CD4-positive, alpha-beta T cell treated with Interleukin-17A for 4 hours (primary cell): ENCODE data around the gene KDM4B.

ENCODE experiments used
- DNase-seq: peaks from one replicate; pipeline ENCODE4 v3.0.0-alpha.2; 2020; ENCODE audit warnings: mixed read lengths

The KDM4B gene

DNA sequence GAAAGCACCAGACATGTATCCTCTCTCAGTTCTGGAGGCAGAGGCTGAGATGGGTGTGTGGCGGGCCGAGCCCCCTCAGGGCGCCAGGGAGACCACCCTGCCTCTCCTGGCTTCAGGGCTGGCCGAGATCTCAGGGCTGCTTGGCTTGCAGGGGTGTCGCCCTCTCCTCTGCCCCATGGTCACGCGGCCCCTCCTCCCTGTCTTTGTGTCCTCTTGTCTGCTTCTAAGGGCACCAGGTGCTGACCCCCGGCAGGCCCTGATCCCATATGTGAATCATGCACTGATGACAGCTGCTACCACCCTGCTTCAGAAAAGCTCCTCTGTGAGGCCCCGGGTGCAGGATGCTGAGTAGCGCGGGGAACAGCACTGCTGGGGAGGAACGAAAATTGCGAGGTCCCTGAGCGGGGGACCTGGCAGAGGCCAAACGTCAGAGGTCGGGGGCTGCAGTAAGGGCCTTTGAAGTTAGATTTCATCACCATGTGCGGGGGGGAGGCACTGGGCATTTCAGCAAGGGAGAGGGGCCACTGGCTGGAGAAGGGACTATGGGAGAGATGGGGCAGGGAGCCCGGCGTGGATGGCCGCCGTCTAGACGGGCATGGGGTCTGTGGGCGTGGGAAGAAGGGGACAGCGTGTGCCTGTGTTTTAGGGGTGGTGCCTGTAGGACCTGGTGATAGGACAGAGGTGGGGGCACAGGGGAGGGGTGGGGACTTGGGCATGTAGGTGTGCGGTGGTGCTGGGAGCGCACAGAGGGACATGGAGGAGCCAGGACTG is 125.2 kb downstream of the KDM4B start:
- DNase-seq, result no peak

- DNase-seq, result no peak
Observed at GRCh38 chr19:5094768-5095567, 126.1 kb downstream of the KDM4B start.

GRCh38 chr19:5095568-5095850 is 126.6 kb downstream of the KDM4B start:
- no peak for DNase-seq

DNA sequence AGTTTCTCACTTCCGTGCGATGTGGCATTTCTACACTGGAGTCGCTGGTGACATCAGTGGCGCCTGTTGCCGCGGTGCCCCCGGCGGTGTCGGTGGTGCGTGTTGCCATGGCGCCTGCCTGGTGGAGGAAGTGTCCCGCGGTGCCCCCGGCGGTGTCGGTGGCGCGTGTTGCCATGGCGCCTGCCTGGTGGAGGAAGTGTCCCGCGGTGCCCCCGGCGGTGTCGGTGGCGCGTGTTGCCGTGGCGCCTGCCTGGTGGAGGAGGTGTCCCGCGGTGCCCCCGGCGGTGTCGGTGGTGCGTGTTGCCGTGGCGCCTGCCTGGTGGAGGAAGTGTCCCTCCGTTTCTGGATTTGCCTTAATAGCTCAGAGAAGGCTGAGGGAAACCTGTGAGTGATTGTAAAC is 127.6 kb downstream of the KDM4B start:
- DNase-seq, result no peak

DNA sequence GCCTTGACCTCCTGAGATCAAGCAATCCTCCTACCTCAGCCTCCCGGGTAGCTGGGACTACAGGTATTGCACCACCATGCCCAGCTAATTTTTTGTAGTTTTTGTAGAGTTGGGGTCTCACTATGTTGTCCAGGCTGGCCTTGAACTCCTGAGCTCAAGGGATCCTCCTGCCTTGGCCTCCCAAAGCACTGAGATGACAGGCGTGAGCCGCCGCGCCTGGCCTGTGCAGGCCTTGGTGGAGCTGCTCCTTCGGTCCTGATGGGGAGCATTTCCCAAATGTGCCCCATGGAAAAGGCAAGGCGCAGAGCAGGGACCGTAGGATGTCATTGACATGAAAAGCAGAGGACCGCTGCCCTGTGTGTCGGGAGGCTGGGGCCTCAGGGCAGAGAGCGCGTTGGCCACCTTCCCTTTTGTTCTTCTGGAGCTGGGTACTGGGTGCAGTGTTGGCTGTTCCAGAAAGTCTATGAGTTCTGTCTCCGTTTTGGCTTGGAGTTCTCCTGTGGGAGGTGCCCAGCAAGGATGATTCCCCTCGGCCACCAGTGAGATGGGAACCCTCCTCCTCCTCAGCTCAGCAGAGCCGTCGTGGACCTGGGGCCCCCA is 128.5 kb downstream of the KDM4B start:
- DNase-seq, result no peak

DNA sequence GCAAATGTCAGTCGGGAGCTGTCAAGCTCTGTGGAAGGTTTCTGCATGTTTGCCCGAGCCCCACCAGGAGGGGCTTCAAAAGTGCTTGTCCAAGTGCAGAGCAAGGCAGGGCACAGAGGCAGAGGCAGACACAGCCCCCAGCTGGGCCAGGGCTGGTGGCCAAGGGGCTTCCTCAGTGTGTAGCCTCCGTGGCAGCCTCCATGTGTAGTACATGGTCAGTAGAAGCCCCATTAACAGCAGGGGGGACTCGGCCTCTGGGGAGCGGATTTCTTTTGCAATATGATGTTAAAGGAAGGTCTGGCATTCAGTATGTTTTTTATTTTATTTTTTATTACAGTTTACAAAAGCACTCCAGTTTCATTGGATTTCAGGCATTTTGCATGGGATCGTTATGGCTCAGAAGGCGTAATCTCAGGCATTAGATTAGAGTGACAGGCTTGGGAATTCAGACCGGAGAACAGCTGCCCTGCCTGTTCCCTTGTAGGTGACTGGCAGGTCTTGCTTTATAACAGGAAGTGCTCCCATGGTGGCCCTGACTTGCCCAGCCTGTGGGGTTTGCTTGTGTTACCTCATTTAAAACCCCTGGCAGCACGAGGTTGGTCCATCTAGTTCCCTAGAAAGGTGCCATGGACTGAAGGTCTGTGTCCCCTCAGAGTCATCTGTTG is 129.2 kb downstream of the KDM4B start:
- no peak for DNase-seq

DNA sequence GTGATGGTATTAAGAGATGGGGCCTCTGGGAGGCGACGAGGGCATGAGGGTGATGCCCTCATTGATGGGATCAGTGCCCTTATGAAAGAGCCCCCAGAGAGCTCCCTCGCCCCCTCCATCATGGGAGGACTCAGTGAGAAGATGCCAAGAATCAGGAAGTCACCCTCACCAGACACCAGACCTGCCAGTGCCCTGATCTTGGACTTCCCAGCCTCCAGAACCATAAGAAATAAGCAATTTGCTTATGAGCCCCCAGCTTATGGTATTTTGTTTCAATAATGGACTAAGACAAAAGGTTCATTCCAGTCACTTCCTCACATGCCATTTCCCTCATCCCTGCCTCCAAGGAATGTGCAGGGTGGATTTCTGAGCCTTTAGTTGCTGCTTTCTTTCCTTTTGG is 129.7 kb downstream of the KDM4B start:
- no peak for DNase-seq

DNA sequence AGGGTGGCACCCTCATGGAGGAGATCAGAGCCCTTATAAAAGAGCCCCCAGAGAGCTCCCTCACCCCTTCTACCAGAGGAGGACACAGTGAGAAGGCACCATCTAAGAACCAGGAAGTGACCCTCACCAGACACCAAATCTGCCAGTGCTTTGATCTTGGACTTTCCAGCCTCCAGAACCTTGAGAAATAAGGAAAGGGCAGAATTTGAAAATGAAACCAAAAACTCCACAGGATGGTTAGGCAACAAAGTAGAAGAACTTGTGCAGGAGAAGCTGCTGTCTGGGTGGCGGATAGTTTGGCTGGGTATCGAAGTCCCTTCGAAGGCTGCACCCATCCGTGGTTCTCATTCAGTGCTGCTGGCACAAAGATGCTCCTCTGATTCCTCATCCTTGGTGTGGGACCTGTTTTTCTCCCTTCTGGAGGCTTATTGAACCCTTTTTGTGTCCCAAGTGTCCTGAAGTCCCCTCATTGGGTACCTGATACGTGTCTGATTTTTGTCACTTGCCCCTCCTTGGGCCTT is 130.8 kb downstream of the KDM4B start:
- no peak for DNase-seq

DNA sequence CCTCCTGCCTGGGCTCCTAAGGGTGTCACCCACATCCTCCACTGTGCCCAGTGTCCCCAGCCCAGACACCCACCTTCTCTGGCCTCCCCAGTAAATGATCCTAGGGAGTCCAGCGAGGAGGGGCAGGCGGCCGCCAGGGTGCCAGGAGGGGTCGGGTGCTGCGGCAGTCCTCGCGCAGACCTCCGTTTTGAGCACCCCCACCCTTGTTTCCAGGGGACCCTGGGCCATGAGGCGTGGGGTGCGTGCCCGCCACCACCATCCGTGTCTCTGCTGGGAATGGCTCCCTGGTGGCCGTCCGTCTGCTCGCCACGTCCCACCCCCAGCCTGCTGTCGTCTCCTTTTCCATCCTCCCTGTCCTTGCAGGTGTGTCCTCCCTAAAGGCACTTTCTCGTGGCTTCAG is 133.0 kb downstream of the KDM4B start:
- DNase-seq, result no peak

DNA sequence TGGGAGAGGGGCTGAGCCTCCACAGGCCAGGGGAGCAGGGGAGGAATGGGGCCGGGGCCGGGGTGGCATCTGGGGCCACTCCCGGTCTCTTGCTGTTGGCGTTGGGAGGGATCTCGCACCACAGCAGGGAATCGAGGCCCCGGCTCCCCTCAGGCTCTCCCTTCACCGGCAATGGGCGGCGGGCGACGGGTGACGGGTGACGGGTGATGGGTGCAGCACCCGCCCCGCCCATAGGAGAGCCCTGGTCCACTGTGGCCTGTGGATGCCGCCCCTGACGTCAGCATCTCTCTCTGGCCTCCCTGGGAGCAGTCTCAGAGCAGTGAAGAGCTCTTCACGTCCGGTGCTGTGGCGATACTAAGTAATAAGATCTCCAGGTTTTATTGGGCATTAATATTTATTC is 133.6 kb downstream of the KDM4B start:
- DNase-seq, result no peak

- DNase-seq, result no peak
Observed at GRCh38 chr19:5103061-5103701, 134.3 kb downstream of the KDM4B start.

- DNase-seq, result no peak
Observed at GRCh38 chr19:5103812-5104410, 135.0 kb downstream of the KDM4B start.

DNA sequence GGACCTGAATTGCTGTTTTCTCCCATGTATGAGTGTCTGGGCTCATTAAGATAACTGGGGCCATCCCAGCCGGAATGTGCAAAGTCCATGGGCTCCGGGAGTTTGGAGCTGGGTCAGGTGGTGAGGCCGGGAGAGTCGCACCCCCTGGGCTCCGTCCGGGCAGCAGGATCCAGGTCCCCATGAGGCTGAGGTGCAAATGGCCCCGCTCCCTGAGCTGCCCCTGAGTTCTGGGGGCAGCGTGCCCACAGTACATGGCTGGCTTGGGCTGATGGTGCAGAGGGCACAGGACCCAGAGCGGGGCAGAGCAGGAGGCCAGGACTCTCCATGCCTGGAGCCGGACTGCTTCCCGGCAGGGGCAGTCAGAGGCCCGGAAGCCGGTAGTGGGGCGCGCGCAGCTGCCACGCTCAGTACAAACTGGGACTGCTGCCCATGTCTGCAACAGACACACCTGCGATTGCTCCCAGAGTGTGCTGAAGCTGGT is 136.0 kb downstream of the KDM4B start:
- no peak for DNase-seq

DNA sequence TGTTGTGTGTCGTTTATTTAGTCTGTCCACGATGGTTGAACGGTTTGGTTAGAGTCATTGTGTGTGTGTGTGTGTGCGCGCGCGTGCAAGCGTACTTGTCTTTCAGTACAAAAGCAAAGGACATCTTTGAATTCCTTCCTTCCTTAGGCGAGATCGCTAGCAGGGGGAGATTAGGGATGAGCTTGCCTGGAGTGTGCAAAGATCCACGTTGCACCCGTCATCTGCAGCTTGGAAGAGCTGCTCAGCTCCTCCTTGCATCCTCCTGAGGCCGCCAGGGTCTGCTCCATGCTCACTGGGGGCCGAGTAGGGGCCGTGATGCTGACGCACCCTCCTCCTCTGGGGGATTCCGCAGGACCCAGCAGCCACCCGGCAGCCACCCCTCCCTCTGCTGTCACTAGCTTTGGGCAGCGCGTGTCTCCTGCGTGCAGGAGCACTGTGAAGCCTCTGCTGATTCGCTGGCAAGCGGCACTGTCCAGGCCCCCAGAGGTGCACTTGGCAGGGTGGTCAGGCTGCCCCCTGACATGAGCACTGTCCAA is 137.3 kb downstream of the KDM4B start:
- no peak for DNase-seq

GRCh38 chr19:5106971-5107370 is 138.1 kb downstream of the KDM4B start:
- DNase-seq, result no peak

GRCh38 chr19:5107432-5108122 is 138.7 kb downstream of the KDM4B start:
- DNase-seq, result no peak

GRCh38 chr19:5108123-5108596 is 139.2 kb downstream of the KDM4B start:
- DNase-seq, result no peak

GRCh38 chr19:5108866-5109265 is 140.0 kb downstream of the KDM4B start:
- no peak for DNase-seq

DNA sequence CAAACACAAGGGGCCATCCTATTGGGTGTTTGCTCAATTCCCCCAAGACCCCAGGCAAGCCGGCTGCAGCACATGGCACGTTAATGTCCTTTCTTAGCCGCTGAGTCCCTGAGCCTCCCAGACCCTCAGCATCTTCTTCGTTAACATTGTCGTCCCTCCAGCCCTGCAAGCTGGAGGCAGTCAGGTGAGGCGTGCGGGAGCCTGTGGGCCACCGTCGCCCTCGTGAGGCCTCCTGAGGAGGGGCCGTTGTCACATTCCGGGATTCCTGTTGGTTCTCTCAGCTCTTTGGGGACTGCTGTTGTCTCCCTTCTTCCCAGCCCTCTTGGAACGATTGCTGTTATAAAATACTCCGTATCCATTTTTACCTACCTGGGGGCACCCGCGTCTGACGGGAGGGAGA is 140.6 kb downstream of the KDM4B start:
- no peak for DNase-seq

DNA sequence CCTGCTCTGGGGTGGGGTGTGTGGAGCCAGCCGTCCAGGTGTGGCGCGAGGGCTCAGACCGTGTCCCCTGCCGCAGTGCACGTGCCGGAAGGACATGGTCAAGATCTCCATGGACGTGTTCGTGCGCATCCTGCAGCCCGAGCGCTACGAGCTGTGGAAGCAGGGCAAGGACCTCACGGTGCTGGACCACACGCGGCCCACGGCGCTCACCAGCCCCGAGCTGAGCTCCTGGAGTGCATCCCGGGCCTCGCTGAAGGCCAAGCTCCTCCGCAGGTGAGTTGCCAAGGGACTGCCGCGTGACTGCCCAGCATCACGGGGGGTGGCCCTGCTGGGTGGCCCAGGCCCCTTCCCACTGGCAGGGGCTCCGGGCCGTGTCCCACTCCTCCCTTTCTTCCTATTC is 141.6 kb downstream of the KDM4B start:
- DNase-seq, result no peak

DNA sequence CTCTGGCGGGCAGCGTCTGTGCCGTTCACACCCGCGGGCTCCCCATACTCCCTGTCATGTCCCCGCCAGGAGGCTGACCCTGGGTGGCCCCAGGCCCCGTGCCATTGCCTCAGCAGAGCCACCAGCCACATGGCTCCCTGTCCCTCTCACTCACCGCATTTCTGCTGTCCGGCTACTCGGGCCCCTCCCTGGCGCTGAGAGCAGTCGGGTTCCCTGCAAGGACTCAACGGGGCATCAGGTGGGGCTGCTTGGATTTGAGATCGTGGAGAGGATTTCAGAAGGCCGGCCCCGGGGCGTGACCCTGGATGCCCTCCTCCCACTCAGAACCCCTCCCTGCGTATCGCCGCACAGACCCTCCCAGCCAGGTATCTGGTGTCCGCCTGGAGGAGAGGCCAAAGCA is 142.1 kb downstream of the KDM4B start:
- no peak for DNase-seq
